Measurements from ENCODE around the gene SLX4IP.

Gene SLX4IP

DNA sequence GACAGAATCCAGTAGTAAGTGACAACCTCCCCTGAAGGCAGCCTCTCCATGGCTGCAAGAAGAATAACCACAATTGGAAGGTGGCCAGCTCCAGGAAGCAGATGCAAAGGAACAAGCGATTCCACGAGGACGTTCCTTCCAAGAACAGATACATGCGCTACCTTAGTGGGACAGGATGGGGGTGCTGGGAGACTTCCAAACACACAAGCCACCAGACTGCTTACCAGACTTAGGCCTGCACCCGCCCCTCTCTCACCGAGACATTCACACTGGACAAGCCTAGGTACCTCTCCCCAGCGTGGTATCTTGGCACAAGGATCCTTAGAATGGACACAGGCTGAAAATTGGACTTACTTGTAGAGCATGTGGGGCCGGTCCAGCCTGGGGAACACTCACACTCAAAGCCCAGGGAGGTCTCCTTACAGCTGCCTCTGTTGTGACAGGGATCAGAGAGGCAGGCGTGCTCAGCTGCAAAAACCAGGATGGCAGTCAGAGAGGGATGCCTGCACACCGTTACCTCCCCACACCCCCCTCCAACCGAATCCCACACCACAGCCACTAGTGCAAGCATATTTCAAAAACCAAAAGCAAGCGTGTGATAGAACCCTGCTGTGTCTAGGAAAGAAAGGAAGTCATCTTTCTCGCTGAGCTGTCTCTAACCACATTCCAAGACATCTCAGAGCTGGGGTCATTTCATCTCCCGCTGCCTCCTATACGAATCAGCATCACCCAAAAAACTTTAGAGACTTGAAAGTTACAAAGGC is 216.3 kb downstream of the SLX4IP start:
- DNase-seq (ENCODE audit: low read depth) = no peak

DNA sequence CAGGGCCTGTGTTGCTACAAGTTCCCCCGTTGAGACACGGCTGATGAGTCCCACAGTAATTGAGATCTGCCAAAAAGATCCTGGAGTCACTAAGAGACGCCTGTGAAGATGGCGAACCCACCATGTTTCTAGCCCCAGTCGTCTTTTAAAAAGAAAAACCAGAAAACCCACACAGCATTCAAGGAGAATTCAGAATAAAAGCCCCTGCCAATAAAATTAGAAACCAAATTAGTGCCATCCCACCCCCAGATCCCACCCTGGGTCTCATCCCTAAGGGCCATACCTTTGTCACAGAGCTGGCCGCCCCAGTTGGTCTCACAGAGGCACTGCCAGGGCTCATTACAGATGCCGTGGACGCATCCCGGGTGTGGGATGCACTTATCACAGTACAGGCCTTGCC is 217.1 kb downstream of the SLX4IP start:
- DNase-seq (ENCODE audit: low read depth) = no peak

DNA sequence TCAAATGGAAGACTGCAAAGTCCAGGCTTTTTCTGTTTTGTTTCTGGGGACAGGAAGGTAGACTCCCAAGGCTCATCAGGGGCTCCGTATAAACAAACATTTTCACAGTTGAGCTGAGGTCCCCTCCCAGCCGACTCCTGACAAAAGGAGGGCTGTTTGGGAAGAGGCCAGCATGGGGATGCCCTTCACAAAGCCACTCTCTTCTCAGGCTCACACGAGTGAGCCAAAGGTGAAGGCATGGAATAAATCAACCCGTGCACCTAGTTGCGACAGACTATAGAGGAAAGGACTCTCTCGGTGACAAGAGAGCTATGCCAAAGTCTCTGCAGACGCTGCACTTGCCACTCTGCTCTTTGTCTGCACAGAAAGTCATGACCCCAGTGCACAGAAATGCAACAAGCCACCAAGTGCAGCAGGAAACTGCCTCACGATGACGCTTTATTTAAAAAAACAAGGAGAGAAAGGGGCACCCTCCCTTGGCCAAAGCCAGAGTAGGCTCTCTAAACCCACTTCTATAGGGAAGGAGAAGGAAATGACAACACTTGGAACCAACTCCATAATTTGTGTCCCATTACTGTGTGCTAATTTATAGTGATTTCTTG is 217.7 kb downstream of the SLX4IP start:
- no peak for DNase-seq (ENCODE audit: low read depth)

DNA sequence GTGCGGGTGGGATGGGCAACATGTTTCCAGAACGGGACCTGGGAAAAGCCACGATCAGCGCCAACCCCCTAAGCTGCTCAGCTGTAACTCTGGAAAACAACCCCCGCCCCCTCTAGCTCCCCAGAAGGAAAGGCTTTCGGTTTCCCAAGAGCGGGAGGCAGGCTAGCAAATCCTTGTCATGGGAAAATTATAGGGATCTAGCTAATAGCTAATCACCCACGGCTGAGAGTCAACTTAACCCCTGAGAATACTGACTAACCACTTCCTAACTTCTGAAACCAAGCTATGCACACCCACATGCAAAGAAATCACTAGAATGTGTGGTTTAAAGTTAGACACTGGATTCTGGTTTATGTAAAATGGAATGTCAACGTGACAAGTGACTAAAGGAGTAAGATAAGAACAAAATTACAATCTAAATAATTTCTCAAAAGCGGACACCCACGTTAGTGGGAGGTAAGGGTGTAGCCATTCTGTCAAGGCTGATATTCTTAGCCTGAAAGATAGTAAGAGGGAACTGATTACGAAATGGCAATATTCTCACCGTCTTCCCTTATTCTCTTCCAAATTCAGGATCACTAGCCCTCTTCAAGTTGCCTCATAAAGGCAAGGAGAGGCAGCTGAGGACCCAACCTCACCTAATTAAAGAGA is 218.6 kb downstream of the SLX4IP start:
- no peak for DNase-seq (ENCODE audit: low read depth)

DNA sequence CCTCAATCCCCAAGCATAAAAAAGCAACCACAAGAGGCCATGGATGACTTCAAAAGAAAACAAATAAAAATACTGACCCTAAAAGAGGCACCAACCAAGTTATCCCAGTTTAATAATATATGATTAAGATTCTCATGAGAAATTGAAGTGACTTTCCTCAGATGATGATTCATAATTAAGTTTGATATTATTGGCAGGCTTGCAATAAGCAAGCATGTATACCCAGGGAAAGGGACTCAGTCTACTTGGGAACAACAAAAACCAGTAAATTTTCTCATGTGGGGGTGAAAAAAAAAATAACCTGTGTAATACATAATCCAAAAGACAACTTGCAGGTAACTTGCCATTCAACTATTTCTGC is 219.1 kb downstream of the SLX4IP start:
- DNase-seq (ENCODE audit: low read depth) = no peak

DNA sequence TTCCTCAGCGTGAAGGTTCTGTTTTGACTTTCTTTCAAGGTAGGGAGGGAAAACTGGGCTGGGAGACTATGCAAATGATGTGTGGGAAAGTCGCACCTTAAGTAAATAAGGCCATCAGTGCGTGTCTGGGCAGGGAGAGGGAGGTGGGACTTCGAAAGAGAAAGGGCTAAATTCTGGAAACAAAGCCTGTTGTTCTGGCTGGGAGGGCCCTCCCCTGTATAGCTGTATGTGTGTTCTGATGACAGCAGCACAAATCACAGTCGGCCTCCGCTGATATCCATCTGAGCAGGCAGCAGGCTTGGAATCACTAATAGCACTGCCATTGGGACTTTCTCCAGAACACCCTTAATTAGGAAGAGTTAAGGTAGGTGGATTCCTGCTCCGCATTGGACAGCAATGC is 219.5 kb downstream of the SLX4IP start:
- no peak for DNase-seq (ENCODE audit: low read depth)

DNA sequence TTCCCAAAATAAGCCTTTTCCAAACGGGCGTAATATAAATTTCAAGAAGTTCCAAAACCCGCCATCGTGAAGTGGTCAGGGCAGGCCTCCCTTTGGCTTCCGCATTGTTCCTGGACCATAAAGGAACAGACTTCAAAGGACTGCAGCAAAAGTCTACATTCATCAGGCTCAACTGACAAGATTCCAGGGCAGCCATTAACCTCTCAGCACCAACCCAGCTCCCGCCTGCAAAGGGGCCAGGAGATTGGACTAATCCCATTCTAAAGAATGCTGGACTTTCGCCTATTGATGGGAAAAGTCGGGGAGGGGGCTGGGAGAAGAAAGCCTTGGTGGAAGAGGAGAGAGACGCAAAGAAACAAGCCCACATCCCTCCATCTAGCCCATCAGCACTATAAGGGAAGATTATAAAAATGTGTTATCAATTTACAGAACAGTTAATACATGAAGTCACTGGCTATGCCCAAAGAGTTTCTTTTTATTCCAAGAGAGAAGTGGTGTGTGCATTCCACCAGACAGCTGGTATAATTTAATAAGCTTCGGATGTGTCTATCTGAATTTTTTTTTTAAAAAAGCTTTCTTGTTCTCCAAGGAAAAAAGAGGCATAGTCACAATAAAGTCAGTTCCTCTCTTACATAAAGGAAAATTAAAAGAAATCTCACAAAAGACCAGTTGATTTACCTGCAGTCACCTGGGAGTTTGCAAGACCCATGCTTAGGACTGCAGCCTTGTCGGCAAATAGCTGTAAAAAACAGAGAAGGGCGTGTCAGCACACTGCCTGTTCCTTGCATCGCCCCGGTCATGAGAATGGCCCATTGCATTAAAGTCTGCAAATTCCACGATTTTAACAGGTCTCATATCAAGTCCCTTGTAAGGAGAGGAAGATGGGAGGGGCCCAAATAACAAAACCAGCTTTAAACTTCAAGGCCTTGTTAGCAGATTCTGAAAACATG is 220.9 kb downstream of the SLX4IP start:
- no peak for DNase-seq (ENCODE audit: low read depth)

DNA sequence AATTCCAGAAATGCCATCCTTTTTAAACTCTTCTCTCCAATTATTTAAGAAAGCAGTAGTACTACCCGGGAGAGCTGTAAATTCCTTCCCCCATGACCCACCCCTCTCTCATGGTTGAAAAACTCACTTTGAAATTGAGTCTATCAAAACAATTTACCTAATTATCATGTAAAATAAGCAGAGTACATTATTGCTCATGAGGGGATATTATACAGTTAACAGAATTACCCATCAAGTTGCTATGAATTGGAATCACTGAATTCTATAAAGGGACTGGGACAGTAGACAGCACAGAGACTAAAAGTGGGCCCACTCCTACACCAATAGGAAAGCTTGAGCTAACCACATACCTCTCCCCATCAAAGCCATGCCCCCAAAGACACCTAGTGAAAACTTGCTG is 222.3 kb downstream of the SLX4IP start:
- DNase-seq (ENCODE audit: low read depth) = no peak

DNA sequence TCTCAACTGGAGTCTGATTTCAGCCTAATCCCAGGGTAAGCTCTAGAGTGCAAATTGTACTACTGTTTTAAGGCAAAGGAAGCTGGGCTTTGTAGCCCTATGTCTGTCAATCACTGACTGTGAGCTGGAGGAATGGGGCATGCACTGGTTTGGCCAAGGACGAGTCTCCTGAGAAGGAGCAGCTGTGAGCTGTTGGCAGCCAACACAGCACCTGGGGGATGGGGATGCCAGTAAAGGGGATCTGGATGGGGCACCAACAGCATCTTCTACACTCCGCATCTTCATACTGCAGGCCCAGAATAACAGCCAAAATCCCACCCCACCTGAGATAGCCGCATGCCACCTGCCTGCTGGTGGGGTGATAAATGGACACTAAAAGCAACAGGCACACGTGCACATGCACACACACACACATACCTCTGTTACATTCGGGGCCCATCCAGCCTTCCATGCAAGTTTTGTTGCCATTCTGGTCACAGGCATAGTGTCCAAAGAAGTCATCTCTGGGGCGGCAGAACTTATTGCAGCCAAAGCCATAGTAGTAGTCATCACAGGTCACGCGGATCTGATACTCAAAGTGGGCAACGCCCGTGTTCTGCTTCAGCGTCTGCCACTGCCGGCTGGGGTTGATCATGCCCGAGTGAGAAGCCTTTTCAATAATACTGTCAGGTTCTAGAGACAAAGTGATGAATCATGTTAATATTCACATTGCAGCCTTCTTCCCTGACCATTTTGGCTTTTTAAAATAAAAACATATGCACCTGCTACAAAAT is 223.1 kb downstream of the SLX4IP start:
- DNase-seq (ENCODE audit: low read depth) = no peak

DNA sequence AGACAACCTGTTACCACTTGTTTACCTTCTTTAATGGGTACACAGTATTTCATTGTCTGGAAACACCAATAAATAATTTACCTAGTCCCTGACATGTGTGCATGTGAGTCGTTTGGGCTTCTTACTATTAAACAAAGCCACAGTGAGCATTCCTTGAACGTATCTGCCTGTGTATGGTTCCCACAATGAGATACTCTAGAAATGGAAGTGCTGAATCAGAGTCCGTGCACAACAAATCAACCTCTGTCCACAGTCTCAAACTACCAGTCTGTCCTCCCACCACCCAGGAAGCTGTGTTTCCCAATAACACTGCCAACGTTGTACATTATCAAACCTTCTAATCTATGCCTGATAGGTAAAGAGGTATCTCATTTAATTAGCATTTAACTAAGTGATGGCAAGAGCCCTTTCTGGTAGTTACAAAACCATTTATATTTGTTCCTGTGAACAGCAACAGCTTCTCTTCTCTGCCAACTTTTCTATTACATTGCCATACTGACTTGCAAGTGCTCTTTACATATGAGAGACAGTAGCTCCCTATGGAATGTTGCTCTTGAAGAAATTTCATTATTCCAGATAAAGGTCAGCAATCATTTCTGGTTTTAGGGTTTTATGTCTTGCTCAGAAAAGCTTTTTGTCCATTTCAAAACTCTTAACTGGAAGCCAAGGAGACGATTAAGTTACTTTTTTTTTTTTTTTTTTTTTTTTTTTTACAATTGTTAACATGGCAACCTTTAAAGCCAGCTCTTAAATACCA is 223.9 kb downstream of the SLX4IP start:
- DNase-seq (ENCODE audit: low read depth) = no peak

DNA sequence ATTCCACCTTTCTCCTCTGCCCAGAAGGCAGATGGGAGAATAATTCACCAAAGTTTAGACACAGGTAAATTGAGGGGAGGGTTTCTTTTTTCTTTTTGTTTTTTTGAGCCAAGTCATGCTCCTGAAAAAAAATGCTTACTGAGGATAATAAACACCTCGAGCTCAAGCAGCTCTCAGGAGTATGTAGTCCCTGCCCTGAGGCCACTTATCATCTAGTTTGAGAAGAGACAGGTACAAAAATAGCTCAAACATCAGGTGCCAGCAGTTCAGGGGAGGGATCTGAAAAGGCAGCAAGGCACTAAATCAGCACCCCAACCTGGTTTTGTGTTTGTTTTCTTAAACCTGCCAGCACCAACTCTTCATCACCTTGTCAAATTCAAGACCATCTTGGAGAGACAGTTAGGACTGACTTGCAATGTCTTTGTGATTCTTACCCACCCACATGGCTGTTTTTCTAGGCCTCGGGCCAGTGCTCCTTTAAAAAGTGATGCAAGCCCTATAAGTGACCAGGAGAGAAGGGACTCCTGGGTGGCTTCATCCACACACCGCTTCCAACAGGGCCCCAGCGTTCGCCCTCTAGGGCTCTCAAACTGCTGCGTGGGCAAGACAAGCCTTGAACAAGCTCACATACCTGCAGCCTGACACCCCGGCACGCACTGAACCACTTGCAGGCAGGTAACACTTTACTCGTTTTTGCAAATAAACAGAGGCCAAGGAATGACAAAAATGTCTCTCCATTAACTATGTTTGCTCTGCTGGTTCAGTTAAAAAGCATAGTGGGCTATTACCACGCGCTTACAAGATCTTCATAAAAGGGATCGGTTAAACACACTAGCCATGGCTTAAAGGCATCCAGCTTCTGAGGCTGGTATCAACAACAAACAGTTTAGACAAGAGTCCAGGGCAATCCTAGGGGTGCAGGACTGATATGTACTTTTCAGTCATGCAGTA is 224.8 kb downstream of the SLX4IP start:
- no peak for DNase-seq (ENCODE audit: low read depth)

DNA sequence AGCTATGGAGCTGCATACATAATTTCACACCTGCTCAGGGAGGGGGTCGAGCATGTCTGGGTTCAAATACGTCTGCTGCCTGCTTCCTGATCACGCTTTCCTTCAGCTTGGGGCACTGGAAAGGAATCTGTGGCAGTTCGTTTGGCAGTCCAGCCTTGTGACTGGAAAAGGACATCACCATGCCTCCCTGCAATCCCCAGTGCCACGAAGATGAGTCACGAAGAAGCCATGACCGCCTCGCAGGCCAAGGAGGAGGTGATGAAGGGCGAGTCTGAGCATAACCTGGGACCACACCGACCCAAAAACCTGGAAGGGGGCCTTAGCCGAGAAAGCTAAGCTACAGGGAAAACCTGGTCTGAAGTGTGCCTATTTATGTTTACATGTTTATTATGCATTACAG is 225.6 kb downstream of the SLX4IP start:
- DNase-seq (ENCODE audit: low read depth) = no peak

DNA sequence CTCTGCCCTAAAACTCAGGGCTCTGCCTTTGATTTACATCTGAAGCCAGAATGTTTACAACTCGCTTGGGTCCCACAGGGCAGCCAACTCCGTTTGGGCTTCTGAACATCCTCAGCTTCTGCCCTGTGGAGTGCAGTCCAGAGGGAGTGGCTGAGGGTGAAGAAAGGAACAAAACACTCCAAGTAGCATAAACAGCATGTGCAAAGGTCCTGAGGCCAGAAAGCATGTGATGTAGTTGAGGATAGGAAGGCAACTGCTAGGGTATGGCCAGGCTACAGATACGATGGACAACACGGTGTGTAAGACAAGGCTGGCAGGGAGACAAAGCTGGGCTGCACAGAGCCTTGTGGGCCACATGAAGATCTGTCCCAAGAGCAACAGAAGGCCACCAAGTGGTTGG is 226.2 kb downstream of the SLX4IP start:
- no peak for DNase-seq (ENCODE audit: low read depth)

DNA sequence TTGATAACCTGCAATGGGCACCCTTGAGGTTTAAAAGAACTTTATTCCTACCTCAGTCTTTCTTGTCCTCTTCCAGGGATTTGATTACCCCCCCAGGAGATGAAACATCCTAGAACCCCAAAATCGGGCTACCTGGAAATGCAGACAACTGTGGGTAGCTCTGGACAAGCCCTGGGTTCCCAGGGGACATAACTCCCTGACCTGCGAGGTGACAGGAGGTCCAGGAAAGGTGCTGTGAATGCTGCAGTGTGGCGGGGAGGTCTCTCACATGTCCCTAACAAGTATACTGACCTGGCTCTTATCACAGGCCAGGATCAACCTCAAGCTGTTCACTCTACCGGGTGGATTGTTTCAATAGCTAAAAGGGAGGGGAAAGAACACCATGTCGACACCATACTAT is 227.0 kb downstream of the SLX4IP start:
- DNase-seq (ENCODE audit: low read depth) = no peak

DNA sequence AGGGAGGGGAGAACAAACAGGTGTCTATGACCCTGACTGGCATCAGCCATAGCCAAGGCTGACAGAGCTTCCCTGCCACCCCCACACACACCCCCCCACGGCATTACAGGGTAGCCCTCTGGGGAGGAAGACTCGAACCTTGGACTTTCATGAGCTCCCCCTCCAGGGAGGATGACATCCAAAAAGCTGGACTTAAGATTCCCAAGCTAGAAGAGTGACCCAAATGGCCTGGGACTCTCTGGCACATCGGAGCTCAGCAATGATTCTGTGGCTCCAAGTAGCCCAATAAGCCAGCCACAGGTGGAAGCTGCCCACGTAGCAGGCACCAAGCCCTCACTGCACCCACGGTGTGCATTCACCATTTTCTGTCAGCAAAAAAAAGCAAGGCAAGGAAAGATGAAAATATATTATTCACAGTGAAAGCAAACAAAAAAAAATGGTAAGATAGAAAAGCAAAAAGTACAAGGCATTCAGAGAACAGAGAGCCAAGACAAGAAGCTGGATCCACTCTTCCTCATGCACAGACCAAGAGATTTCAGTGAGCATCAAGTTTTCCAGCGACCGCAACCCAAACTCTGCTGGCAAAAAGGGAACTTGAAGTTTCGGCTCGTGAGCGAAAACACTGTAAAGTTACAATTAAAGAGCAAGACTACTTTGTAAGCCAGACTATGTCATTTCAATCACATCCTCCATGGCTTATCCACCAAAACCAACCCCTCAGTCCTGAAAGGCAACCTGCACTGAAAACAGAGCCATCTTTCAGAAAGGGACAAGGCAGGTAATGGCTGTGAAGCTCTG is 227.8 kb downstream of the SLX4IP start:
- DNase-seq (ENCODE audit: low read depth) = no peak

DNA sequence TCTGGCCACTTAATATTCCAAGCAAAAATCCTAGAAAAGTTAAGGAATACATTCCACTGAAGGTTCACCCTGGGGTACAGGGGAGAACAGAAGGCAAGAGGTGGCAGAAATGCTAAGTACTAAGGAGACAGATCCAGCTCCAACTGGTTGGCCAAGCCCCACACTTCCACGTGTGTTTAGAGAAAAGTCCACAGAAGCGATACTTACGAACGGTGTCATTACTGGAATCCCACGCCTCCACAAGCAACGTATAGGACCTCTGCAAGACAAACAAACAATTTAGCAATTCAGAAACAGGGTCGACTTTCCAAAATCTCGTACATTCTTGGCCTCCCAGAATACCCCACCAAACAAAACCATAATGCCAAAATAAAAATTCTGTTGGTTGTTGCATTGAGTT is 228.7 kb downstream of the SLX4IP start:
- DNase-seq (ENCODE audit: low read depth) = no peak

DNA sequence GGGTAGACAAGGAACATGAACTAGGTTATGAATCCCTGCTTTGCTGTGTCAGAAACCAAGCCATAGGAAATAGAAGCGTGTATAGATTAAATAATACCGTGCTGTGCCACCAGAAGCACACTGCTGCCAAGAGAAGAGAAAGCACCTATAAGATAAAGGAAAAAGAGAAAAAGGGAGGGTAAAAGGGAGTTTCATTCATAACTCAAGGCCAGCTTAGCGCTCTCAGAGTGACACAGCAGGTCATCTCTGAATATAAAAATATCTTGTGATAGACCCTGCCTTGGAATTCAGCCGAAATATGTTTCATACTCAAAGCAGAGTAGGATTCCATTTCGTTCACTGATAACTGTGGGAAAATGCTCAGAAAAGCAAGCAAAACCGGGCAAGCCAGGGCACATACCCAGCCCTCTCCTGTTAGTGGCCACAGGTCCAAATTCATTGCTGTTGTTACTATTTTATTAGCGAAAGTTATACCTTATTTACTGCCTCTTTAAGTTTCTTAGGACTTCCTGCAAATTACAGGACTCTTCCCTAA is 230.0 kb downstream of the SLX4IP start:
- DNase-seq (ENCODE audit: low read depth) = no peak

DNA sequence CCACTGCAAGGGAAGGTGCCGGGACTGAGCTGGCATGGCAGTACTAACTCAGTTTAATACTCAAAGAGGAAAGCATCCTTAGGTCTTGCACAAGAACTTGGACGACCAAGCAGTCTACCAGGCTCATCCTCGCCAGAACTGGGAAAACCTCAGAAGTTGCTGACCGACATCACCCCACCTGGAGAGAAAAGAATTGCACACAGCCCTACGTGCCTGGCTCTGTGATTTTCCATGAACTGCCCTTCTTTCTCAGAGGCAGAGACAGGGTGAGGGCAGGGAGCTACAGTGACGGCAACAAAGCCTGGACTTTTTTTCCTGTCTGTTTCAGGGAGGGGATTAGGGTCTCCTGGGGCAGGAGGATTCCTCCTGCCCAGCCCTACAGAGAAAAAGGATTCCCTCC is 230.7 kb downstream of the SLX4IP start:
- no peak for DNase-seq (ENCODE audit: low read depth)
